Measurements from ENCODE around the gene CD8A.

- peak; percentile 85 to 93 (median 87) for TF ChIP-seq CTCF (IDR thresholded peaks at IDR 0.05)
- peak in 1 of 2 donors; percentile 44 for TF ChIP-seq POLR2AphosphoS5 (IDR thresholded peaks at IDR 0.05)
- no peak for TF ChIP-seq EP300 (IDR thresholded peaks at IDR 0.05)
- no peak for TF ChIP-seq POLR2A (IDR thresholded peaks at IDR 0.05; ENCODE audit: low read depth)
Observed at GRCh38 chr2:86808315-86809161, 17.8 kb upstream of the CD8A start.

Data from esophagus muscularis mucosa (tissue), 4 donors.